Uterus (tissue), 4 donors: Measurements from ENCODE around the gene RAB27A. TPM values are rescaled to one million over a fixed set of nuclear protein-coding genes. Genes with fewer than 3 reads are reported as not detected.
A peak's percentile ranks its signal among the peaks of the same experiment; 100 is the strongest.
"Not testable (repeated sequence)": the region's sequence is repeated elsewhere in the genome, so short reads cannot be mapped to it uniquely, and the experiment has no call there.

Experiments
- DNase-seq, 2 donors: peaks; one replicate each; pipeline ENCODE4 v3.0.0-alpha.2; 2019 to 2020
- H3K27ac ChIP-seq, 2 donors: fragments of 200-600 bp; sonication (generic); 1 replicate in 1 of 2; 2 replicates in 1 of 2; pipeline ENCODE4 v1.5.1; 2016 to 2018
- H3K27me3 ChIP-seq, 2 donors: fragments of 200-600 bp; sonication (generic); one replicate each; pipeline ENCODE4 v1.5.1; 2018 to 2019; ENCODE audit warnings: control low read depth in 1 of 2
- H3K36me3 ChIP-seq, 2 donors: fragments of 200-600 bp; sonication (generic); one replicate each; pipeline ENCODE4 v1.5.1; 2019; ENCODE audit warnings: control low read depth in 1 of 2
- H3K4me1 ChIP-seq, 2 donors: fragments of 200-600 bp; sonication (generic); one replicate each; pipeline ENCODE4 v1.5.1; 2018 to 2019; ENCODE audit warnings: control low read depth in 1 of 2
- H3K4me3 ChIP-seq, 2 donors: fragments of 200-600 bp; sonication (generic); 1 replicate in 1 of 2; 2 replicates in 1 of 2; pipeline ENCODE4 v1.5.1; 2018 to 2019; ENCODE audit warnings: mild to moderate bottlenecking in 1 of 2
- H3K9me3 ChIP-seq, 2 donors: fragments of 200-600 bp; sonication (generic); one replicate each; pipeline ENCODE4 v1.5.1; 2019; ENCODE audit warnings: control low read depth in 1 of 2
- POLR2A ChIP-seq, 2 donors: fragments of 450-650 bp; IDR thresholded peaks; one replicate each; pipeline ENCODE4 v1.6.1; 2016; ENCODE audit warnings: antibody characterized with exemption in 2 of 2, mild to moderate bottlenecking in 1 of 2, moderate library complexity in 1 of 2
- intact Hi-C: fragments of 100-400 bp; cut with DNase I; formaldehyde crosslinking; loops from one replicate; pipeline ENCODE4 v1.15.1; 2023; ENCODE audit warnings: low total_unique reads
- total RNA-seq, 4 donors: library from RNA; depleted of rRNA in 3 of 4; stranded (reverse); fragments of >200 nt in 3 of 4; gene quantifications; one replicate each; pipeline versions ENCODE4 v1.1.0 to v1.2.4, GENCODE V29; 2014 to 2023
- TF ChIP-seq, protein P1 (sequence below), 4 experiments: fragments of 200-600 bp in 2 of 4; fragments of 450-650 bp in 2 of 4; sonication (generic) in 2 of 4; IDR thresholded peaks; one replicate each; pipeline ENCODE4 v1.5.1; 2016 to 2019; ENCODE audit warnings: antibody characterized with exemption in 4 of 4, mild to moderate bottlenecking in 2 of 4, moderate library complexity in 1 of 4
- donor health status: DM: yes; HTN: yes; CAD: no.

The RAB27A gene
- total RNA-seq, 4 donors from 2014 or later = 6.4 to 32.9 (median 16.5) TPM

DNA sequence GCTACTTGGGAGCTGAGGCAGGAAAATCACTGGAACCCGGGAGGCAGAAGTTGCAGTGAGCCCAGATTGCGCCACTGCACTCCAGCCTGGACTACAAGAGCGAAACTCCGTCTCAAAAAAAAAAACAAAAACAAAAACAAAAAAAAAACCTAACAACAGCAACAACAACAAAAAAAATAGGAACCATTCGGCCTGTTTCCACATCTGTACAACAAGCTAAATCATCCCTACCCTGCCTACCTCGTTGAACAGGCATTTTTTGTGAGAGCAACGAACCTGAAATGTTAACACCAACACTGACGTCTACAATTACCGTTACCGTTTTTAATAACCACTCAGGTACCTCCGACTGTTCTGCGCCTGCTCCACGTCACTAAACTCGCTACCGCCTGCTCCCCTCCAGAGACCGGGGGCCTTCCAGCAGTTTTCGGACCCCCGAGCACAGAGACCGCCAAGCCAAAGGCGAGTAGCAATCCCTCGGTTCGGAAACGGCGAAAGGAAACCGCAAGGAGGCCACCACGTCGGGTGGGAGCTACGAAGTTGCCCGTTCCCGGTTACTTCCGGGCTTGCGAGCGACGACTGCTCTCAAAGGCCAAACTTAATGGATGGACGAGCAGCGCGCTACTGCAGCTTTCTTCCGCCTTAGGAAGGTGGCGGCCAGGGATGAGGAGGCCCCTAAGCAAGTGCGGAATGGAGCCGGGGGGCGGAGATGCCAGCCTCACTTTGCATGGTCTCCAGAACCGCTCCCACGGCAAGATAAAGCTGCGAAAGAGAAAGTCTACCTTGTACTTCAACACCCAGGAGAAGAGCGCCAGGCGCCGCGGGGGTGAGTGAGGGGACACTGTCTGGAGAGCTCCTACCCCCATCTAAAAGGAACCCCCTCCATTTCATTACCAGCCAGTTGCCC, 29.2 kb upstream of the RAB27A start, which contains the start of the genes PIGB and PIGBOS1:
Gene PIGB, plus strand, starts transcription at position 635 of the 907 bp plus-strand sequence. Its CDS starts 29 bp downstream, at position 664.
Gene PIGBOS1, minus strand, starts transcription at position 536 of the 907 bp plus-strand sequence. CDS start 1,331 bp downstream, outside the sequence.
- Histone ChIP-seq H3K27me3 (no peaks in the 10 kb centered on the region), H3K36me3 (no peaks in the 10 kb centered on the region), H3K9me3 (no peaks in the 10 kb centered on the region), H3K4me1 (no peaks in the 10 kb centered on the region), H3K27ac (peak within 1 kb of the TSS; percentile 73 to 79), H3K4me3 (peak within 1 kb of the TSS; percentile 60 to 70)
- DNase-seq = peak; percentile 77 to 81
- intact Hi-C loops = no loop called here
- TF ChIP-seq, protein P1, sequence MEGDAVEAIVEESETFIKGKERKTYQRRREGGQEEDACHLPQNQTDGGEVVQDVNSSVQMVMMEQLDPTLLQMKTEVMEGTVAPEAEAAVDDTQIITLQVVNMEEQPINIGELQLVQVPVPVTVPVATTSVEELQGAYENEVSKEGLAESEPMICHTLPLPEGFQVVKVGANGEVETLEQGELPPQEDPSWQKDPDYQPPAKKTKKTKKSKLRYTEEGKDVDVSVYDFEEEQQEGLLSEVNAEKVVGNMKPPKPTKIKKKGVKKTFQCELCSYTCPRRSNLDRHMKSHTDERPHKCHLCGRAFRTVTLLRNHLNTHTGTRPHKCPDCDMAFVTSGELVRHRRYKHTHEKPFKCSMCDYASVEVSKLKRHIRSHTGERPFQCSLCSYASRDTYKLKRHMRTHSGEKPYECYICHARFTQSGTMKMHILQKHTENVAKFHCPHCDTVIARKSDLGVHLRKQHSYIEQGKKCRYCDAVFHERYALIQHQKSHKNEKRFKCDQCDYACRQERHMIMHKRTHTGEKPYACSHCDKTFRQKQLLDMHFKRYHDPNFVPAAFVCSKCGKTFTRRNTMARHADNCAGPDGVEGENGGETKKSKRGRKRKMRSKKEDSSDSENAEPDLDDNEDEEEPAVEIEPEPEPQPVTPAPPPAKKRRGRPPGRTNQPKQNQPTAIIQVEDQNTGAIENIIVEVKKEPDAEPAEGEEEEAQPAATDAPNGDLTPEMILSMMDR (IDR thresholded peaks at IDR 0.05) = peak in 1 of 4 experiments; percentile 28
- peak in 1 of 2 donors; percentile 43 for TF ChIP-seq POLR2A (IDR thresholded peaks at IDR 0.05)

DNA sequence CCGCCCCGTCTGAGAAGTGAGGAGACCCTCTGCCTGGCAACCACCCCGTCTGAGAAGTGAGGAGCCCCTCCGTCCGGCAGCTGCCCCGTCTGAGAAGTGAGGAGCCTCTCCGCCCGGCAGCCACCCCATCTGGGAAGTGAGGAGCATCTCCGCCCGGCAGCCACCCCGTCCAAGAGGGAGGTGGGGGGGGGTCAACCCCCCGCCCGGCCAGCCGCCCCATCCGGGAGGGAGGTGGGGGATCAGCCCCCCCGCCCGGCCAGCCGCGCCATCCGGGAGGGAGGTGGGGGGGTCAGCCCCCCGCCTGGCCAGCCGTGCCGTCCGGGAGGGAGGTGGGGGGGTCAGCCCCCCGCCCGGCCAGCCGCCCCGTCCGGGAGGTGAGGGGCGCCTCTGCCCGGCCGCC, 13.2 kb upstream of the RAB27A start:
- H3K27ac ChIP-seq, DNase-seq, H3K9me3 ChIP-seq, H3K36me3 ChIP-seq, H3K4me3 ChIP-seq, H3K27me3 ChIP-seq, H3K4me1 ChIP-seq, intact Hi-C loops: not testable (repeated sequence)

DNA sequence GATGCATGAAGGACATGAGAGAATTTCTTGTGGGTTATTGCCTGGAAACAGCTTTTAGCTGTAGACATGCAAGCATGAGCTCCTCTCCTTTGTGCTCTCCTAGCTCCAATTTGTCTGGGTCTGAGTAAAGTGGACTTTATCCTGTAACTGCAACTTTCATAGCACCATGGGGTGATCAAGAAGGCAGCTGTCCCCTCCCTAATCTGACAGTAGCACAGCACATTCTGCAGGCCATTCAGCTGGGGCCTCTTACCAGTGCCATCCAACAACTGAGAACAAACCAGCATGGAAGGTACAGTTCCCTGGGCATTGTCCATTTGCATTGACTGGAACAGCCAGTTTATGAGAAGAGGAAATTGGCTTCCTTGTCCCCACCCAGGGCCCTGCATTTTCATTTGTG, 7.7 kb upstream of the RAB27A start:
- Histone ChIP-seq H3K4me3 (no peak overlapping the region), H3K36me3 (no peaks in the 10 kb centered on the region), H3K9me3 (no peaks in the 10 kb centered on the region), H3K27me3 (no peaks in the 10 kb centered on the region), H3K4me1 (no peaks in the 10 kb centered on the region), H3K27ac (no peak overlapping the region)
- DNase-seq = no peak
- TF ChIP-seq POLR2A (IDR thresholded peaks at IDR 0.05) = no peak
- TF ChIP-seq, protein P1 (IDR thresholded peaks at IDR 0.05) = no peak
- intact Hi-C loops = no loop called here

DNA sequence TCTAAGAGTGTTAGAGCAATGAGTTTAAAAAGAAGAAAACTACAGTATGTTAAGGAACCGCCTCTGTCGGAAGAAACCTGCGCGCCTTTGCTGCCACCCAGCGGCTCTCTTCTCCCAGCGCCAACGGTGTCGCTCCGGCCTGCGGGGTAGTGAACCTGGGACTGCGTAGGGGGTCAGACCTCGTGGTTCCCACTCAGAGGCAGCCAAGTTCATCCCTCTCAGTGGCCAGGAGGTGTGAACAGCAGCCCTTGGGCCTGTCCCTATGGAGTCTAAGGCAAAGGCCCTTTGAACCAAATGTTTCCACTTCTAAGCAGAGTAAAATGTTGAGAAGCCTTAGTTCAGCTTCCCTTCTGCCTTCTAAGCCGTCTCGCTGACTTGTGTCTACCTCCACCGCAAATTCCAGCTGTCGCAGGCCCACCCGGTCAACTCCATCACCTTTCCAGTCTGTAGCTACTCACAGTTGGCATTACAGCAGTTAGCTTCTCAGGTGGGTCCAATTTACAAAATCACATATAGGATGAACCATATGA, 980 bp upstream of the RAB27A start:
- peak overlapping the region; percentile 88 to 92 for H3K27ac ChIP-seq

DNA sequence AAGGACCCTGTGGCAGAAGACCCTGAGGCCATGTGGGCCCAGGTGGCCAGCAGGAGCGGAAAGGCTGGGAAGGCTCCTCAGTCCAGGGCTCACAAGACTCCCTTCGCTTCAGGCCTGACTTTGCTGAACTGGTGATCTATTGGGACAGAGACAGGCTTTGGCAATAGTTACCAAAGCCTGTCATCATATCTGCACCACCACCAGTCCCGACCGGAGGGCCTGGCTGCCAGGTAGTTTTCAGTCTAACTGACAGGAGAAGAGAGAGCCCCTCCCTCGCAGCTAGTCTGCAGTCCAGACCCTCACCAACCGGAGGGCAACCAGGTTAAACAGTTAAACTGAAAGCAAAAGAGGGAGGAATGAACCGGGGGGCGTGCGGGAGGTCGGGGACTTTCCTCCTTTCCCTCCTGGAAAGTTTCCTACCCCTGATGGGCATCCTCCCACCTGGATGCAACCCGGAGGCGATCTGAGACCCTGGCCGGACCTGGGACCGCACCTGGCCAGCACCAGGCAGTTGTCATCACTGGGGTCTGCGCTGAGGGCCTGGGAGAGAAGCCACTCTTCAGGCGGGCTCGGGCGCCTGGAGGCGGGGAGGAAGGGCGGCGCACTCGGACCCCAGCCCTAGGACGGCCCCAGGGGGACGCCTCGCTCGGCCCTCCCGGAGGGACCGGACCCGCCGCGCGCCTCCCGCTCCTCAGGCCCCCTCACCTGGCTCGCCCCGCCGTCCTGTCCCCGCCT, 435 bp downstream of the RAB27A start:
- no peaks in the 10 kb centered on the region for H3K4me1 ChIP-seq
- DNase-seq = peak; percentile 30 to 37

More for the DNA sequence above, 980 bp upstream of the RAB27A start:
- TF ChIP-seq, protein P1 (IDR thresholded peaks at IDR 0.05) = peak; percentile 81 to 90 (median 88)
- no peak for TF ChIP-seq POLR2A (IDR thresholded peaks at IDR 0.05)
- Histone ChIP-seq H3K36me3 (no peaks in the 10 kb centered on the region), H3K9me3 (no peaks in the 10 kb centered on the region), H3K27me3 (no peaks in the 10 kb centered on the region), H3K4me1 (no peaks in the 10 kb centered on the region), H3K4me3 (peak overlapping the region; percentile 57 to 72)
- DNase-seq = peak; percentile 83 to 87
- intact Hi-C loops = loop anchor here (2.0 kb wide), 1 partner anchor 74 kb away; no protein-coding TSS in a partner anchor

More for the DNA sequence above, 435 bp downstream of the RAB27A start:
- H3K36me3 ChIP-seq = no peaks in the 10 kb centered on the region
- H3K9me3 ChIP-seq = no peaks in the 10 kb centered on the region
- intact Hi-C loops = no loop called here
- H3K4me3 ChIP-seq = peak overlapping the region; percentile 57 to 72
- TF ChIP-seq, protein P1 (IDR thresholded peaks at IDR 0.05) = no peak
- TF ChIP-seq POLR2A (IDR thresholded peaks at IDR 0.05) = no peak
- no peaks in the 10 kb centered on the region for H3K27me3 ChIP-seq
- H3K27ac ChIP-seq = peak overlapping the region; percentile 88 to 92
